Brain pericyte (primary cell): ENCODE results near the gene CADPS2.

Experiments
- DNase-seq: peaks from one replicate; pipeline ENCODE4 v3.0.0-alpha.2; 2012; ENCODE audit warnings: low read depth, low spot score

Gene CADPS2

GRCh38 chr7:122605929-122606328 lies 280.3 kb downstream of the CADPS2 start:
- no peak for DNase-seq

DNA sequence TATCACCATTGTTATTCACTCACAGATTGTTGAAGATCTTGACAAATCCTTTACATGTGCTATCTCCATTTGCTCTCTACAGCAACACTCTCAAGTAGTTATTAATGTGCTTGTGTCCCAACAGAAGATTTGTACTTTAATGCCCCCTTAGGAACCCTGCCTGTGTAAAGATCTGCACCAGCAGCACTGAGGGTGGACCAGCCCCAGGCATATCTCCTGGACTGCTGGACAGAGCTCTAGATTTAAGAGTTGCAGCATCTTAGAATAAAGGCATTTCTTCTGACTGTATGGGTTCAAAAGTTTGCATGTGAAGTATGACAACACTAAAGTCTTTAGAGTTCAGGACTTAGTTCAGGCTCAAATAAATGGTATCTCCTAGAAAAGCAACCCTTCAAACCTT lies 282.0 kb downstream of the CADPS2 start:
- DNase-seq, result no peak

- no peak for DNase-seq
Measured at GRCh38 chr7:122602800-122603199, 283.5 kb downstream of the CADPS2 start.

DNA sequence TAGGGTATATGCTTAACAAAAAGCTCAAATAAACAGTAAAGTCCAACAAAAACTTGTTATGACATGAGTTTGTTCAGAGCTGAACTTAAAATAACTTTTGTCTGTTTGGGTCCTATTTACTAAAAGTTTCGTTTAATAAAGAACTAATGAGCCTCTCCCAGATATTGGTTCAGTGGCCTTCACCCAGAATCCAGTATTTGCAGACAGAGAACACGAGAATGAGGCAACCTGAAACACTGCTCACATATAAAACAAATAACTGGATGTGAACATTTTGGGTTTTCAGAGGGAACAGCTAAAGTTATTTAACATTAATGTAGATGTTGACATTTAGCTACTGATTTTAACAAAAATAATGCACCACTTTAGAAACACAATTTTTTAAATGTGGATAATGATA lies 285.6 kb downstream of the CADPS2 start:
- DNase-seq, result no peak

- no peak for DNase-seq
Measured at GRCh38 chr7:122600042-122600441, 286.2 kb downstream of the CADPS2 start.

- DNase-seq, result no peak
Measured at GRCh38 chr7:122597277-122597676, 289.0 kb downstream of the CADPS2 start.

DNA sequence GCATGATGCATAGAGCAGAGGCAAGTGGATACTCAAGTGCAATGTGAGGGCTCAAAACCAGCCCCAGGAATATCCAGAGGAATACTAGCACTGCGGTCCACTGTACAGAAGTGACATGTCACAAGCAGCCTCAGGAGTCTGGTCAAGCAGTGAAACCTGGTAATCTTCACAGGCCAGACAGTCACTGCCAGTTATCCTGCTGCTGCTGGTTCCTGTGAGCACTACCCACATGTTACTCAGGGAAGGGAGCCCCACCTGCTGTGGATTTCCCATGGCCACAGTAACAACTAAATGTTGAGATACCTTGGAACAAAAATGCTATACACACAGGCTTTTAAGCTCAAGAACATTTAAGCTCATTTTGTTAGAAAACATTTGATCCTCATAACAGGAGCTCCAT lies 290.4 kb downstream of the CADPS2 start:
- no peak for DNase-seq

GRCh38 chr7:122588621-122589020 lies 297.6 kb downstream of the CADPS2 start:
- no peak for DNase-seq

GRCh38 chr7:122584676-122585251 lies 301.5 kb downstream of the CADPS2 start:
- no peak for DNase-seq

DNA sequence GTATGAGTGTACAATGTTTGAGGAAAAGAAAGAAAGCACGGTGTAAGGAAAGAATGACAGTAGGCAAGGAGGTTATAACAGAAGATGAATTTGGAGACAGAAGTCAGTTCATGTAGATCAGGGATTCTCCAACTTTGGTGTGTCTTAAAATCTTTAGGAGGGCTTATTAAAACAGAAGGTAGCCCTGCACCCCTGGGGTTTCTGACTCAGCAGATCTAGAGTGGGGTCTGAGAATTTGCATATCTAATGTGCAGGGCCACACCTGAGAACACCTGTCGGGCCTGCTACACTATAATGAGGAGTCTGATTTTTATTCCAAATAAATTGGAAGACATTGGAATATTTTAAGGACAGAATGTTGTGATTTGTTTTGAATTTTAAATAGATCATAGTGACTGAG lies 307.9 kb downstream of the CADPS2 start:
- DNase-seq, result no peak

- DNase-seq, result no peak
Measured at GRCh38 chr7:122577449-122578003, 308.7 kb downstream of the CADPS2 start.

GRCh38 chr7:122572706-122573105 lies 313.6 kb downstream of the CADPS2 start:
- DNase-seq, result no peak

GRCh38 chr7:122561326-122561725 lies 324.9 kb downstream of the CADPS2 start:
- DNase-seq, result no peak

DNA sequence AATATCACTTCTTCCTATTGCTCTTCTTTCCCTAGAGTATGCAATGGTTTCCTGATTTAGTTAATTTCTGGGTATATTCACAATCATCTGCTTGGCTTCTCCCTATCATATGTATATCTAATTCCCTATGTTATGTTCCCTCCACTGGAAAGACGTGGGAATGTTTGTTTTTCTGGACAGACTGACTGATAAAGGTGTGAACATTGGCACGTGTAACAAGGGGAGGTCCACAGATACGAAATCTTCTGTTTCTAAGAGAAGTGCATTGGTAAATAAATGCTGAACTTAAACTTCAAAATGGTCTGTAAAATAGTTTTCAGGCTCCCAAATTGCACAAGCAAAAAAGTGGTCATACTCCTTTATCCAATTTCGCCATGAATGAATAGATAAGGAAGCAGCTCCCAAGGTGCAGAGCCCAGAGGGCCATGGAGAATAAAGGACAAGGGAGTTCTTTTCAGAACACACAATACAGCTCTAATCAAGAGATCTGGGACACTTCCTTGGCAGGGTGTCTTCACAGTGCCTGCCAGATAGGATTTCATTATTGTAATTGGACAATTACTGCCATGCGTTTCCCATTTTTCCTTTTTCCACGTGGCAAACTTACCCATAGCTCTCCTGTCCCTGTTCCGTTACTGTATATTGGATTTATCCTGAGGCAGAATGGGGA lies 329.3 kb downstream of the CADPS2 start:
- no peak for DNase-seq

- no peak for DNase-seq
Measured at GRCh38 chr7:122556219-122556618, 330.0 kb downstream of the CADPS2 start.

GRCh38 chr7:122553761-122554160 lies 332.5 kb downstream of the CADPS2 start:
- DNase-seq, result no peak

GRCh38 chr7:122552769-122553168 lies 333.5 kb downstream of the CADPS2 start:
- no peak for DNase-seq

DNA sequence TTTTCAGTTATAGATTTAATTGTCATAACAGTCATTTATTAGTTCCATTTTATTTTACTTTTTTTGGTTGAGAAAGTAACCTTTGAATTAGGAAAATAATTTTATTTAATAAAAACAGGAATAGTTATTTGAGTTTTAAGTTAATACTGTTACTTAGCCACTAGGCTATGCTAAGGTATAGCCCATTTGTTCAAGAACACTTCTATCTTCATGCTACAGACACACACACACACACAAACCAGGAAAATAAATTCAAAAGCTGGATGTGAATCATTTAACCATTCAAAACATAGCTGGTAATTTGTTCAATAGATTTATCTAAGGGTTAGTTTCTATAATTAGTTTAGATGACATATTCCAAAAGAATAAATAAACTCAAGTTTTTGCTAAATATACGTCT lies 335.7 kb downstream of the CADPS2 start:
- no peak for DNase-seq

- DNase-seq, result no peak
Measured at GRCh38 chr7:122549578-122549977, 336.7 kb downstream of the CADPS2 start.

- DNase-seq, result no peak
Measured at GRCh38 chr7:122546496-122546895, 339.8 kb downstream of the CADPS2 start.

DNA sequence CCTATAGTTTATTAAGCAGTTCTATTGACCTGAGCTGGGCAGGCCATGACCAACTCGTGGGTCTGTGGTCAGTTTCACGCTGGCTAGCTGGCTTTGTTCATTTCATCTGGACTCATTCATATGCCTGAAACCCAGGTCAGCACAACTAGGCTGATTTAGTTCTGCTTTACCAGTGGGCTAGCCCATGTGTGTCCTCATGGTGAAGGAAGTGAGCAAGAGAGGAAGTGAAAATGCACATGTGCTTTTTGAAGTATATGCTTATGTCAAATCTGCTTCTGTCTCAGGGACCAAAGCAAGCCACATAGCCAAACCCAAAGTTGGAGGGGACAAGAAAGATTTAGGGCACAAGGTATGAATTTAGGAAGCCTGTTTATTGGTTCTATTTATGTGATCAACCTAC lies 341.8 kb downstream of the CADPS2 start:
- DNase-seq, result no peak

GRCh38 chr7:122543891-122544290 lies 342.4 kb downstream of the CADPS2 start:
- DNase-seq, result no peak

DNA sequence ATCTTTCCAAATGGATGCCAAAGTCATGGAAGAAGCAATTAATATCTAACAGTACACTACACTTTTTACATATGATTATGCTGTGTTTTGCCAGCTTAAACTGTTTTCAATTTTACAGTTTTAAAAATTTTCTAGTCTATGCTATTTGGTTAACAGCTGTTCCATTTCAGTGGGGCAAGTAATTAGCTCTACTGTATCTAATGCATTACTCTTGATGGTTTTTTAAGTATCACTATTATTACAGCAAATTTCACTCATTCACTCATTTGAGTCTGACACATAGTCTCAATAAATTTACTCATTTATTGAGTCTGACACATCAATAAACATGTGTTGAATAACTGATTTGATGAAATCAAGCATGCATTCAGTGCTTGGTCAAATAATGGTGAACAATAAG lies 343.1 kb downstream of the CADPS2 start:
- no peak for DNase-seq
